Immature natural killer cell (primary cell): Measurements from ENCODE around the gene IQCE. TPM values are rescaled to one million over a fixed set of nuclear protein-coding genes. Genes with fewer than 3 reads are reported as not detected.

ENCODE experiments used
- polyA plus RNA-seq, 3 donors: library from polyadenylated mRNA; unstranded; fragments of 300-500 nt; fragmentation: Illumina TruSeq; gene quantifications; one replicate each; pipeline ENCODE4 v1.2.3, GENCODE V29; 2021

IQCE gene
- polyA plus RNA-seq, 3 donors from 2014 or later: 1.9 to 4.2 TPM; not detected in 1

Other genes starting within 250 kb of the IQCE start
- 10 to 100 TPM; 16.3 to 25.0 (median 16.7) TPM for gene SNX8, start 244.5 kb upstream of the IQCE start, polyA plus RNA-seq
- gene EIF3B, start 204.2 kb upstream of the IQCE start, polyA plus RNA-seq: 100 to 1,000 TPM in 2 of 3 donors, 10 to 100 TPM in 1; 79.2 to 114 (median 112) TPM
- gene CHST12, start 155.4 kb upstream of the IQCE start, polyA plus RNA-seq: 100 to 1,000 TPM in 1 of 3 donors, 10 to 100 TPM in 2; 88.9 to 172 (median 93.4) TPM
- gene GRIFIN, start 82.6 kb upstream of the IQCE start, polyA plus RNA-seq: not detected
- 1 to 10 TPM; 2.2 to 2.6 (median 2.3) TPM for gene LFNG, start 39.2 kb upstream of the IQCE start, polyA plus RNA-seq
- 10 to 100 TPM; 15.0 to 42.4 (median 19.2) TPM for gene BRAT1, start 3.5 kb upstream of the IQCE start, polyA plus RNA-seq
- gene TTYH3, start 73.0 kb downstream of the IQCE start, polyA plus RNA-seq: 1 to 10 TPM; 1.3 to 3.2 (median 1.6) TPM
- gene AMZ1, start 129.2 kb downstream of the IQCE start, polyA plus RNA-seq: under 1 TPM in 1 of 3 donors, not detected in 2; 0.11 TPM